ENCODE measurements around the gene TNPO2.

The TNPO2 gene

GRCh38 chr19:12723641-12724426 is at the start of gene TNPO2:
Gene TNPO2 (minus strand): TSS chr19:12723932. CDS start chr19:12720977, 2,955 bp downstream.
- in situ Hi-C loops (cut with HindIII; ENCODE audit: low sequenced_read_pairs), result no loop called here

GRCh38 chr19:12772323-12772722 is 48.6 kb upstream of the TNPO2 start:
- in situ Hi-C loops (cut with HindIII; ENCODE audit: low sequenced_read_pairs), result no loop called here

GRCh38 chr19:12770922-12771321 is 47.2 kb upstream of the TNPO2 start:
- in situ Hi-C loops (cut with HindIII; ENCODE audit: low sequenced_read_pairs), result no loop called here

- in situ Hi-C loops (cut with HindIII; ENCODE audit: low sequenced_read_pairs), result no loop called here
Measured at GRCh38 chr19:12769689-12770088, 46.0 kb upstream of the TNPO2 start.

- in situ Hi-C loops (cut with HindIII; ENCODE audit: low sequenced_read_pairs), result no loop called here
Measured at GRCh38 chr19:12767666-12768065, 43.9 kb upstream of the TNPO2 start.

- in situ Hi-C loops (cut with HindIII; ENCODE audit: low sequenced_read_pairs), result no loop called here
Measured at GRCh38 chr19:12767150-12767549, 43.4 kb upstream of the TNPO2 start.

GRCh38 chr19:12766051-12766521 is 42.4 kb upstream of the TNPO2 start:
- in situ Hi-C loops (cut with HindIII; ENCODE audit: low sequenced_read_pairs), result no loop called here

- in situ Hi-C loops (cut with HindIII; ENCODE audit: low sequenced_read_pairs), result no loop called here
Measured at GRCh38 chr19:12764698-12765097, 41.0 kb upstream of the TNPO2 start.

GRCh38 chr19:12763100-12763499 is 39.4 kb upstream of the TNPO2 start:
- in situ Hi-C loops (cut with HindIII; ENCODE audit: low sequenced_read_pairs), result no loop called here

- in situ Hi-C loops (cut with HindIII; ENCODE audit: low sequenced_read_pairs), result no loop called here
Measured at GRCh38 chr19:12759686-12760085, 36.0 kb upstream of the TNPO2 start.

GRCh38 chr19:12757544-12758274 is 34.0 kb upstream of the TNPO2 start:
- in situ Hi-C loops (cut with HindIII; ENCODE audit: low sequenced_read_pairs), result no loop called here

GRCh38 chr19:12756150-12756883 is 32.6 kb upstream of the TNPO2 start:
- in situ Hi-C loops (cut with HindIII; ENCODE audit: low sequenced_read_pairs), result no loop called here

- in situ Hi-C loops (cut with HindIII; ENCODE audit: low sequenced_read_pairs), result no loop called here
Measured at GRCh38 chr19:12754465-12755196, 30.9 kb upstream of the TNPO2 start.

- in situ Hi-C loops (cut with HindIII; ENCODE audit: low sequenced_read_pairs), result no loop called here
Measured at GRCh38 chr19:12752056-12752781, 28.5 kb upstream of the TNPO2 start.

- in situ Hi-C loops (cut with HindIII; ENCODE audit: low sequenced_read_pairs), result no loop called here
Measured at GRCh38 chr19:12751635-12752034, 27.9 kb upstream of the TNPO2 start, which contains the start of gene BEST2. Gene BEST2 (plus strand): TSS chr19:12751791. CDS start chr19:12752593, 802 bp downstream.

- in situ Hi-C loops (cut with HindIII; ENCODE audit: low sequenced_read_pairs), result no loop called here
Measured at GRCh38 chr19:12750851-12751250, 27.1 kb upstream of the TNPO2 start.

- in situ Hi-C loops (cut with HindIII; ENCODE audit: low sequenced_read_pairs), result no loop called here
Measured at GRCh38 chr19:12749938-12750521, 26.3 kb upstream of the TNPO2 start.

- in situ Hi-C loops (cut with HindIII; ENCODE audit: low sequenced_read_pairs), result no loop called here
Measured at GRCh38 chr19:12748489-12748888, 24.8 kb upstream of the TNPO2 start.

- in situ Hi-C loops (cut with HindIII; ENCODE audit: low sequenced_read_pairs), result no loop called here
Measured at GRCh38 chr19:12745166-12745897, 21.6 kb upstream of the TNPO2 start.

Measured in DLD1 (cell line).